Occipital lobe (tissue), 2 donors: ENCODE results near the gene LRRC8A. TPM values are rescaled to one million over a fixed set of nuclear protein-coding genes. Genes with fewer than 3 reads are reported as not detected.
A peak's percentile ranks its signal among the peaks of the same experiment; 100 is the strongest.
"Not testable (repeated sequence)": the region's sequence is repeated elsewhere in the genome, so short reads cannot be mapped to it uniquely, and the experiment has no call there.

ENCODE experiments used
- DNase-seq: peaks from one replicate; lab custom pipeline; 2025; lab: John Stamatoyannopoulos, UW
- total RNA-seq: library from RNA; depleted of rRNA; stranded (reverse); fragments of >200 nt; gene quantifications from one replicate; pipeline ENCODE4 v1.2.3, GENCODE V29; 2014

LRRC8A gene
- total RNA-seq, 1 donor from 2014 or later: 20.4 TPM

DNA sequence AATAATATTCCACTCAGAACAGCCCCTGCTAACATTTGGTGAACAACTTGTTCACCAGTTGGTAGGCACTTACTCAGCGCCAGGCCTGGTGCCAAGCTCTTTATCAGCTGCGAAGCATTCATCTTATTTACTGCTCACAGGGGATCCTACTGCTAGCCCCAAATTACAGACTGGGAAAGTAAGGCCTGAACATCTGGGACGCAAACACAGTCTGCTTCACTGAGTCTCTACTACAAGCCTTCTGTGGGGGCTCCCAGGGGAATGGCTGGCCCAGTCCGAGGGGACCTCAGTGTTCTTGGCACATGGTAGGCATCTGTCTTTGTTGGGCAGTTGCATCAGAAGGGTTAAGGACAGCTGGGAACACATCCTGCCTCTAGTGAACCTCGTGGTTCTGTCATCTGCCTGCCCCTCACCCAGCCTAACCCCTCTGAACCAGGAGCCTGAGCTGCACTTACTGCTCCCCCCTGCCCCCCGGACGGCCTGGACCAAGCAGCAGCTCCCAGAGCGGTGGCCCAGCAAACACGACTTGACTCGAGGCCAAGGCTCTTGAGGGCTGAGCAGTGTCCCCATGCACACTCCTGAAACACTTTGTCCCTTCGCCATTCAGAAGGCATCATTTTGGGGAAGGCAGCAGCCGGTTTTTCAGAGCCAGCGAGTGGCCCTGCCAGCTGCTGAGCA lies 38.6 kb downstream of the LRRC8A start, which contains the start of gene PHYHD1:
TSS of gene PHYHD1 (plus strand) at position 602 of the 678 bp plus-strand sequence. CDS start 1,342 bp downstream, outside the sequence.
- DNase-seq: peak; percentile 68

DNA sequence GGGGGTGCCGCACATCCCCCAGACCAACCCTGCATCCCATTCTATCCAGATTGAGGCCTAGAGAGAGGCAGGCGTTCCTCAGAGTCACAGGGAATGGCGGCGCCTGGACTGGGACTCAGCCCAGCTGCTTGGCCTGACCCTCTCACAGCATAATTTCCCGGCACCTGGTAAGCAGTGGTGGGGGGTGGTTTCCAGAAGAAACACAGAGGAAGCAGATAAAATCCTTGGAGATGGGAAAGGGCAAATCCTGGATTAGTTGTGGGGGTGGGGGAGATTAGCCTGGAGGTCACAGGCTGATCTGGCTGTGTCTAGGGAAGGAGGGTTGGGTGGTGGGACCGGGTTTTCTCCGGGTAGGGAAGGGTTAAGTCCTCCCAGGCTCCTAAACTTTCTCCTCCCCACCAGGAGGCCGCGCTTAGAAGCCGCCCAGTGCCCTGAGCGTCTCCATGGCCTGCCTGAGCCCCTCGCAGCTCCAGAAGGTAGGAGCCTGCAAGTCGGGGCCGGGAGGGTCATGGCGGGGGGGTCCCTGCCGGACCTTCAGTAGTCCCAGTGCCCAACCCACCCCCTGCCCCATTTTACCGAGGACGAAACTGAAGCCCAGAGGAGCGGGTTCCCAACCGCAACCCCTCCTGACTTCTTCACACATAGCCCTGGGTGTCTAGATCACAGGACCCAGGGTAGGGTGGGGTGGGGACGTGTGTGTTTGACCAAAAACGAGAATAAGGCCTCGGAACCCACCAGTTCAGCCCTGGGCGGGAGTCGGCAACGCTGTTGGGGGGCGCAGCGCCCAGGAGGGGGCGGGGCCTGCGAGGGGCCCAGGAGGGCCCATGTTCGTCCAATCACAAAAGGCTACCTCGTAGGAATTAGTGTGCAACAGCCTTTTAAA lies 40.2 kb downstream of the LRRC8A start:
- DNase-seq: no peak

DNA sequence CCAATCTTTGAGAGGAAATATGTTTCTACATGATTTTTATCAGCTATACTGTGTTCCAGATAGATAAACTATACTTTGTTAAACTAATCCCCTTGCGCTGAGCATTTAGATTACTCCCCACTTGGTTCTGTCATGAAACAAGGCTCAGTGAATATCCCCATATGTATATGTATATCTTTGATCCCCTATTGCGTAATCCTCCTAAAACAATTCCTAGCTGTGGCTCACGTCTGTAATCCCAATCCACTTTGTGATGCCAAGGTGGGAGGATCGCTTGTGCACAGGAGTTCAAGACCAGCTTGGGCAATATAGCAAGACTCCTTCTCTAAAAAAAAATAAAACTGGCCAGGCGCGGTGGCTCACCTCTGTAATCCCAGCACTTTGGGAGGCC lies 41.6 kb downstream of the LRRC8A start:
- no peak for DNase-seq

DNA sequence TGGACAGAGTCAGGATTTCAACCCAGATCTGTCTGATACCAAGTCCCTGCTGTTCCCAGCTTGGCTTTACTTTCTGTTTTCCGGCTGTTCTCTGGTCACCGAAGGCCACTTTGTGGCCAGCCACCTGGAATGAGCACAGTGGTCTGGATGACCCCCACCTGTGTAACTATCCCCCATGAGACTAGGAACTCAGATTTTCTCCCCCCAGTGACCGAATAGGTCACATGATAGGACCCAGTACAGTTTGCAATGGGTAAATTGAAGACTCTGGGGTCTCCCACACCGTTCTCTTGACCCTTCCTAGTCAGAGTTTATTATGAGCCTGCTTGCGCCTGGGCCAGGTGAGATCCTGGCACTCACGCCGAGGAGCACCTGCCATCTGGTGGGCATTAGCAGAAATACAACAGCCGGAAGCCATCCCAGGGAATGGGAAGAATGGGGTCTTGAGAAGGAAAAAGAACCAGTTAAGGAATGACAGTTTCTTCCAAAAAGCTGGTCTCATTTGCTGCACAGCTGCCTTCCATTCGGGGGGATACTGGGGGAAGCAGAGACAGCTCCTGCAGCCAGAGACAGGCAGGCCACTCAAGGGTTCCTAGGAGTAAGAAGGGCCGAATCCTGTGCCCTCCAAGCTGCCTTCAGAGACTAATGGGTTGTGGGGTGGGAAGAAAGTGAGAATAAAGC lies 45.9 kb downstream of the LRRC8A start:
- DNase-seq: no peak

DNA sequence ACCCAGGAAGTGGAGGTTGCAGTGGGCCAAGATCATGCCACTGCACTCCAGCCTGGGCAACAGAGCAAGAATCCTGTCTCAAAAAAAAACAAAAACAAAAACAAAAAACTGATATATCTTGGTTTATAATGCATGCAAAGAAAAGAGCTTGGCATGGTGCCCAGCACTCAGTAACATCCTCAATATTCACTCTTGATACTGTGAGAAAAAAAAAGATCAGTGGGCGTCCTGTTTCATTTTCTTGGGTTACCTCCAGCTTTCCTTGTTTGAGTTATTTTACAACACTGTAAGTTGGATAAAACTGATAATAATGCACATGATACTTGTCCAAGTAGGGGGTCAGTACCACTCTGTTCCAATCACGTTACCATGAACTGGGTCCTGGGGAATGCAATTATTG lies 46.7 kb downstream of the LRRC8A start:
- no peak for DNase-seq

DNA sequence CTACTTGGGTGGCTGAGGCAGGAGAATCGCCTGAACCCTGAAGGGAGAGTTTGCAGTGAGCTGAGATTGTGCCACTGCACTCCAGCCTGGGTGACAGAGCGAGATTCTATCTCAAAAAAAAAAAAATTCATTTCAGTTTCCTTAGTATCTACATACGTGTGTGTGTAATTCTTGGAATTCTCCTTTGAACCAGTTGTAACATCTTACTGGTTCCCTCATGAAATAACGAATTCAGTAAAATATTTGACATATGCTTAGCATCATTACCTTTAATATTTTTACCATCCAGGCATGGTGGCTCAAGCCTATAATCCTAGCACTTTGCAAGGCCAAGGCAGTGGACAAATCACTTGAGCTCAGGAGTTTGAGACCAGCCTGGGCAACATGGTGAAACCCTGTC lies 47.6 kb downstream of the LRRC8A start:
- no peak for DNase-seq

DNA sequence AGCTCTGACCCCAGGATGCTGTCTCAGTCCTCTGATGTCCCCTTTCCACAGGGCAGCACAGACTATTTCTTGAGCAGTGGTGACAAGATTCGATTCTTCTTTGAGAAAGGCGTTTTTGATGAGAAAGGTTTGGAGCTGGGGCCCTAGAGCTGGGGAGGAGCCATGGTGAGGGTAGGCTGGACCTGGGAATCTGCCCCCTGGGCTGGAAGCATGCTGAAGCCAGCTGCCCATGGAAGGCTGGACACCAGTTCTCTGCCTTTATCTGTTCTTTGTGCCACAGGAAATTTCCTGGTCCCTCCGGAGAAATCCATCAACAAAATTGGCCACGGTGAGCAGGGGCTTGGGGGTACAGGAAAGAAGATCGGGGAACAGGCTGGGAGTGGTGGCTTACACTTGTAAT lies 51.8 kb downstream of the LRRC8A start:
- no peak for DNase-seq

DNA sequence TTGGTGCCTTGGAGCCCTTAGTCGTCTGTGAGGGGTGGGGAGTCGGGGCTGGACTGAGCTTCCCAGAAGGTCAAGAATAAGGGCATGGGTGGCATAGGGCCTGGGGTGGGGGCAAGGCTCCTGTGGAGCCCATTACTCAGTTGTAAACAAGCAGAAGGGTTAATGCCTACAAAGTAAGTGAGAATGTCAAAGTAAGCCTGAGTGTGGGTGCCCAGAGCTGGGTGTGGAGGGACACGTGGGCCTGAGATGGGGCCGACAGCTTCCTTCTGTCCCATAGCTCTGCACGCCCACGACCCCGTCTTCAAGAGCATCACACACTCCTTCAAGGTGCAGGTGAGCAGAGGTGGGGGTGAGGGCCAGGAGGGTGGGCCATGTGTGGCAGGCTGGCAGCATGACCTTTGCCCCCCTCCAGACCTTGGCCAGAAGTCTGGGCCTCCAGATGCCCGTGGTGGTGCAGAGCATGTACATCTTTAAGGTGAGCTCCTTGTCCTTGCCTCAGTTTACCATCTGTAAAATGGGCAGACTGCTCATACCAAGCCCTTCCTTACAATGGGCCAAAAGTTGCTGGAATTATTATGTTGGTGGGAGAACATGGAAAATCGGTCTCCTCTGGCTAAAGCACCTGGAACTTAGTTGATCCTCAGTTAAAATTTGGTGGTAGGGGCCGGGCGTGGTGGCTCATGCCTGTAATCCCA lies 54.4 kb downstream of the LRRC8A start:
- no peak for DNase-seq

DNA sequence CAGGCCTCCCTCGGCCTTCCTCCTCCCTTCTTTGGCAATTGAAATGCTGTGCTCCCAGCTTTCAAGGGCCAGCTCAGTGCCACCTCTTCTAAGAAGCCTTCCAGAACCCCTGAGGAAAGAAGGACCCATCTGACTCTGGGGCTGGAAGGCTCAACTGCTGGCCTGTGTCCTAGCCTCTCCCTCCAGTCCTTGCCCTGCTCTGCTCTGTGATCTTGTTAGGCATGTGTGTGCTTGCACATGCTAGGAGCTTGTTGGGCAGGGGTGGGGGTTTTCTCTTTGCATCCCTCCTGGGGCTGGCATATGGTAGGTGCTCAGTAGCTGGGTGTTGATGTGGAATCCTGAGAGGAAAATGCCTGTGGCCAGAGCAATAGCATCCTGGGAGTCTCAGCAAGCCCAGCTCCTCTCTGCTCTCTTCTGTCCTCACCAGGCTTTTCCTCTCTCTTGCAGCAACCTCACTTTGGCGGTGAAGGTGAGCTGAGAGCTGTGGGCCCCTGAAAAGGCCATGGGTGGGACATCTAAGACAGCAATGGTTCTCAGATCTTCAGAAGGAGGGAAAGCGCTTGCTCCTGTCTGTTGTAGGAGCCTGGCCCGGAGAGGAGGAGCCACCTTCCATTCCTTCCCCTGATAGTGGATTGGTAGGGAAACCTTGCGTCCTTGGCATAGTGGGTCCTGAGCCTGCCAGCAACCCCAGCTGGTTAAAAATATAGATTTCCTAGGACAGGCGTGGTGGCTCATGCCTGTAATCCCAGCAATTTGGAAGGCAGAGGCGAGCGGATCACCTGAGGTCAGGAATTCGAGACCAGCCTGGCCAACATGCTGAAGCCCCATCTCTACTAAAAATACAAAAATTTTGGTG lies 55.6 kb downstream of the LRRC8A start:
- DNase-seq: no peak

DNA sequence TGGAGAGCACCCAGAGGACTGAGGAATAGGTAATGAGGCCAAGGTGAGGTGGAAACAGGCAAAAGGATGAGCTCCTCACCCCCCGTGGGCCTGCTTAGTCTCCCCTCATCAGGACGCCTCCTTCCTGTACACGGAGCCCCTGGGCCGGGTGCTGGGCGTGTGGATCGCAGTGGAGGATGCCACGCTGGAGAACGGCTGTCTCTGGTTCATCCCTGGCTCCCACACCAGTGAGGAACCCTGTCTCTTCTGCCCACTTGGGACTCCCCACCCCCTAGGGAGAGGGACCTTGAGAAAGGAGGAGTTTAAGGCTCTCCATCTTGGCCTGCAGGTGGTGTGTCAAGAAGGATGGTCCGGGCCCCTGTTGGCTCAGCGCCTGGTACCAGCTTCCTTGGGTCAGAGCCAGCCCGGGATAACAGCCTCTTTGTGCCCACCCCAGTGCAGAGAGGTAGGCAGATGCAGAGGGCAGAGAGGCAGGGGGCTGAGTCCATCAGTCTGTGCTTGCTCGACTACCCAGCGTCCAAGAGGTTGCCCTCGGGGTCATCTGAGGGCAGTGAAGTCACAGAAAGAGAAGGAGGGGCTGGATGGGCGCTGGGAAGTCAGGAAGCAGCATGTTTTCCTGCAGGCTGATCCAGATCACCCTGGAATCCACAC lies 58.5 kb downstream of the LRRC8A start:
- DNase-seq: no peak

DNA sequence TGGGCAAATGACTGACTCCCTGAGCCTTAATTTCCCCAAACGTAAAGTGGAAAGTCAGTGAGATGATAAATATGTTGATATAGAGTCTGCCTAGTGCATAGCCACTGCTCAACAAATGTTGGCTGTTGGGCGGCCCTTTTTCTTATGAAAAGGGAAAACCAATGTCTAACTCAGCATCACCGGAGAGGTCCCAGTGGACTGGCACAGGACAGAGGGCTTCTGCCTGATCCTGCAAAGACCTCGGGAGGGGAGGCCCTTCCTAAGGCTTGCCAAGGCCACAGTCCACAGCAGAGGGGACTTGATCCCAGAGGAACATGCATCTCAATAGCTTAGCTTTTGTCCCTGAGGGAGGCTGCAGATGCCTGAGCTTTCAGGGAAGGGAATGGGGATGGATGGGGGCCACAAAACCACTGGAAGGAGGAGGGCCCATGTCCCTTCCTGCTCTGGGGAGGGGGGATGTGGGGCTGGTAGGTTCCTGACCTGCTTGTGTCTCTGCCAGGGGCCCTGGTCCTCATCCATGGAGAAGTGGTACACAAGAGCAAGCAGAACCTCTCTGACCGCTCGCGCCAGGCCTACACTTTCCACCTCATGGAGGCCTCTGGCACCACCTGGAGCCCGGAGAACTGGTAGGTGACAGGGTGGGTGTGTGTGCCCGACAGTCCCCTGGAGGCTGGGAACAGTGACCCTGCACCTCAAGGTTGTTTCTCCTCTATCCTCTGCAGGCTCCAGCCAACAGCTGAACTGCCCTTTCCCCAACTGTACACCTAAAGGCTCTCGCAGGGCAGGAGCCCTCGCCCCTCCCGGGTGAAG lies 59.2 kb downstream of the LRRC8A start:
- no peak for DNase-seq

DNA sequence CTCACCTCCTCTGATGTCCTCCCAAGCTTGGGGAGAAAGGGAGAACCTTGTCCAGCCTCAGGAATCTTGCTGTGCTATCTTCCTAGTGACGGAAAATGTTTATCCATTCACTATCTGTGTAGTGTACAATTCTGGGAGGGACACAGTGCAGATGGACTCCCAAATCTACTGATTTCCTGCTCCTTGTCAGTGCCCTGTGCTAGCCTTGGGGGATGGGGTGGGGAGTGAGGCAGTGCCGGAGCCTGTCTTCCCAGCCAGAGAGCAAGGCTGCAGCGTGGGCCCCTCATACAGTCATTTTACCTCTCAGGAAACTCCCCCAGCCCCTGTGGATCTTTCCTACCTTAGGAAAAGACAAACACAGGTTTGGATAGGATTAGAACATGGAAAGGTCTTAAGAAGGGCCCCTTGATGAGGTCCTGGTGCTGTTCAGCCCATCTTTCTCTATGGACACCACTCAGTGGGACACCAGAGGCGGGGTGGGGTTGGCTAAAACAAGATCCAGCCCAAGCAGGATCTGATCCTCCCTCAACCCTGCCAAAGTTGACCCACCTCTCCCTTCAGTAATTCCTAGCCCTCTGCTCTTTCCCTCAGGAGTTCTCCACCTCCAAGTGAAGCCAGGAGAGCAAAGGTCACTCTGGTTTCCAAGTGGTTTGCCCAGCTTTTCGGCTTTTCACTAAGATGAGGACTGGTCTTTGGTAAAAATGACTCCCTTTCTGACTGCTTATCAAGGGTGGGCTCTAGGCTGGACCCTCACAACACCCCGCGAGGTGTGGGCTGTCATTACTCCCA lies 62.1 kb downstream of the LRRC8A start:
- no peak for DNase-seq

DNA sequence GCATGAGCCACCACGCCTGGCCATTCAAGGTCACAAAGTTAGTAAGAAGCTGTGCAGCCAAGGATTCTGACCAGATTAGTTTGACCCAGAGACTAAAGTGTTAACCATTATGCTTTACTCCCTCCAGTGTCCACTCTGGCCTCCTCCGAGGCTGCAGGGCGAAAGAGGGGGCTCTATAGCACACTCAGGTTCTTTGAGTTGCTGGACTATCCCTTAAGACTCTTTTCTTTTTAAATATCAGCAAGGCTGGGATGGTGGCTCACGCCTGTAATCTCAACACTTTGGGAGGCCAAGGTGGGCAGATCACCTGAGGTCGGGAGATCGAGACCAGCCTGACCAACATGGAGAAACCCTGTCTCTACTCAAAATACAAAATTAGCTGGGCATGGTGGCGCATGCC lies 63.0 kb downstream of the LRRC8A start:
- DNase-seq: not testable (repeated sequence)

DNA sequence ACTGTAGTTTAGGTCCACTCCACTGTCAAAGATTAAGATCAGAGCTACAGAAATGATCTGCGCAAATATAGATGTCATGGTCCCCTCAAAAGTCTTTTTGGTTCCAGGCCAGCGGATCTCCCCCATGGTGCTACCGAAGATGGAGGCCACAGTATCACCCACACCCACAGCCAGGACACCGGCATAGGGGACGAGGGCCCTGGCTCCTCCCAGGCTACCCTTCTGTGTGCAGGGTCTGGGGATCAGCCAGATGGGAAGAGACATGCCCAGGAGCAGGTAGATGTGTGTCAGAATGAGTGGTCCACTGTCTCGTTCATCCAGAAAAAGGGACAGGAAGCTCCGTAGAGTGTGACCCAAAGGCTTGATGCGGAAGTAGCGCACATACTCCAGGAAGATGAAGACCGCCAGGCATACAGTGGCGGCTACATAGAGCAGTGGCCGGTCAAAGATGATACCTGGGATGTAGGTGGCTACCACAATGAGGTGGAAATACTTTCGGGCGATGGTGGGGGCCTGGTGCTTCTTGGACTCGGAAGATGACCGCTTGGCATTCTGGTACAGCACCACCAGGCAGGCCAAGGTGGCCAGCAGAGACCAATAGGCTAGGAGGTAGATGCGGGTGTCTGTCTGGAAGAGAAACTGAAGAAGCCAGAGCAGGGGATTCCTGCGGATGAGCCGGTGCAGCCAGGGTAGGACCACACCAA lies 64.0 kb downstream of the LRRC8A start:
- DNase-seq: no peak

DNA sequence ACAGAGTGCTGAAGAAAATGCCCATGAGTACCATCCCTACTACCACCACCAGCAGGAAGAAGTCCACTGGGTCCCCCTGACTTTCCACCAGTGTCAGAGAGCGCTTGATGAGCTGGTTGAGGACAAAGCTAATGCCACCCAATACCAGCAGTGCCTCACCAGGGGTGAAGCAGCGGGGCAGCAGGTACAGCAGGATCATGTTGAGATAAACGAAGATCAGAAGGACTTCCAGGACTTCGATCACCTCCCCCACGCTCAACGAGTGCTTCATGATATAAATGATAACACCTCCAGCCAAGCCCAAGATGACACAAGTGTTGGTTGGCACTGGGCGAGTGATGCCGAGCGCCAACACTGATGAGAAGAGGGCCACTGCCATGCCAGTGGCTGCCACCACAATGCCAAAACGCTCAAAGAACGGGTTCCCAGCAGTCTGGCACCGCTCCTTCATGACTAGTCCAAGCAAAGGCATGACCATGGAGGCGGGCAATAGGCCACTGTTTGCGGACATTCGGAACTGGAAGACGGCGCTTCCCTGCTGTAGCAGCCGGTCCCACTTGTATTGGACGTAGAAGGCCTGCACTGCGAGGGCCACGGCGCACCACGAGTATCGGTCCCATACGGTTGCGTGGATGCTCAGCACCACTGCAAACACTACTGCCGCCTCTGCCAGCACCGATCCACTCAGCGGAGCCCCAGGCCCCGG lies 64.8 kb downstream of the LRRC8A start:
- DNase-seq: peak; percentile 59

DNA sequence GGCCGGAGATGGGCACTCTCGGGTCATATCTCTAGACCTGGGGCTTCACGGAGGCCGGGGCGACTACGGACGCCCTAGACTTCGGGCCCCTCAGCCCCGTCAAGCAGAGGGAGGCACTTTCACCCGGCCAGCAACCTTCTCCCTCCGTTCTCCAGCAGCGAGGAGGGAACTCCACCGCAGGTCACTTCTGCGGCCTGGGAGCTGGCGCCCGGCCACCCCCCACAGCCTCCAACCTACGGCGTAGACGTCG lies 65.3 kb downstream of the LRRC8A start:
- no peak for DNase-seq

DNA sequence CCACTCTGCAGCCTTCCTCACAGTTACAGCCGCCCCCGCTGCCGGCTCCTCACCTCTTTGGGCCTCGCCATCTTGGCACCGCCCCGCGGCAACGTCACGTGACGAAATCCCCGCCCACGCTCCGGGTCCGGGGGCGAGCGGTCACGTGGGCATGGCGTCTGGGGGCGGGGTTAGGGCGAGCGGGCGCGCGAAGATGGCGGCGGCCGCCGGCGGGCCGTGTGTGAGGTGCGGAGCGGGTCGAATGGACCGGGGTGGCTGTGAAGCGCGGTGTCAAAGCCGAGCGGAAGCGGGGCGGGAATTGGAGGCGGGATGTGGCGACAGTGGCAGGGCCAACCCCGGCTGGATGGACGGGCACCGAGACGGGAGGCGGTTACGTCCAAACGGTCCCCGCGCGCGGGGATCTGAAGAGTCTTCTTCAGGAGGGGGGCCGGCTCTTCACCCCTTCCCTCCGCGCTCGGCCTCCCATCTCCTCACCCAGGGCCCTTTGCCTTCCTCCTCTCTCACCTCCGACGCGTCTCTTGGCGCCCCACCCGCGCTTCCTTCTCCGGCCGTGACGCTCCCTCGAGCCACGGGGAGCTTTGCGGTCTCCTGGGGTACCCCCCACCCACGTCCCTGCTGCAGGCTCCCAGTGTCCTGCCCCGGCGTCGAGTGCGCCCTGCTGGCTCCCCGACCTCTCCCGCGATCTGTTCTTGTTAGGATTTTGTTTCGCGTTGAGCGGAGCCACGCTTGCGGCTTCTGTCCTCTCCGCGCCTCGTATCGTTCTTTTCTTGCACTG lies 65.8 kb downstream of the LRRC8A start, which contains the start of the genes DOLK and NUP188:
TSS of gene DOLK (minus strand) at position 77 of the 775 bp plus-strand sequence. CDS start 300 bp downstream, outside the sequence.
TSS of gene NUP188 (plus strand) at position 173 of the 775 bp plus-strand sequence. CDS start at position 194, 21 bp downstream.
- DNase-seq: peak; percentile 94
